Measurements from ENCODE around the gene CFAP251.

- TF ChIP-seq EP300 (IDR thresholded peaks at IDR 0.05; ENCODE audit: borderline replicate concordance) (no peak), NFIC (IDR thresholded peaks at IDR 0.05) (no peak), CREB1 (IDR thresholded peaks at IDR 0.05; ENCODE audit: low read depth) (no peak), YY1 (IDR thresholded peaks at IDR 0.05; ENCODE audit: low read depth) (no peak), CEBPB (IDR thresholded peaks at IDR 0.05) (no peak)
Observed at GRCh38 chr12:121873216-121873569, 45.2 kb upstream of the CFAP251 start.

Data from Ishikawa (cell line).